ENCODE measurements around the gene UBE2L6.

UBE2L6 gene

GRCh38 chr11:57506522-57506921, 61.0 kb downstream of the UBE2L6 start:
- Mint-ChIP-seq H3K27ac (no peak overlapping the region), H3K4me3 (no peak overlapping the region), H3K36me3 (ENCODE audit: low read depth) (peaks cover 8% of the 10 kb centered on the region), H3K4me1 (no peaks in the 10 kb centered on the region), H3K9me3 (no peaks in the 10 kb centered on the region), H3K27me3 (no peaks in the 10 kb centered on the region)
- DNase-seq (no peak), ATAC-seq (no peak)

GRCh38 chr11:57504511-57504910, 63.0 kb downstream of the UBE2L6 start:
- DNase-seq (no peak), ATAC-seq (no peak)
- H3K27me3 Mint-ChIP-seq: no peaks in the 10 kb centered on the region
- no peak overlapping the region for H3K4me3 Mint-ChIP-seq
- no peak overlapping the region for H3K27ac Mint-ChIP-seq
- H3K36me3 Mint-ChIP-seq (ENCODE audit: low read depth): peaks cover 11% of the 10 kb centered on the region
- peaks cover 2% of the 10 kb centered on the region for H3K4me1 Mint-ChIP-seq
- no peaks in the 10 kb centered on the region for H3K9me3 Mint-ChIP-seq

GRCh38 chr11:57502870-57503269, 64.6 kb downstream of the UBE2L6 start:
- Mint-ChIP-seq H3K4me3 (no peak overlapping the region), H3K9me3 (no peaks in the 10 kb centered on the region), H3K27ac (no peak overlapping the region), H3K27me3 (no peaks in the 10 kb centered on the region), H3K4me1 (peaks cover 2% of the 10 kb centered on the region), H3K36me3 (ENCODE audit: low read depth) (peaks cover 15% of the 10 kb centered on the region)
- ATAC-seq (no peak), DNase-seq (no peak)

GRCh38 chr11:57502376-57502775, 65.1 kb downstream of the UBE2L6 start:
- DNase-seq (no peak), ATAC-seq (no peak)
- no peak overlapping the region for H3K4me3 Mint-ChIP-seq
- no peaks in the 10 kb centered on the region for H3K27me3 Mint-ChIP-seq
- no peak overlapping the region for H3K27ac Mint-ChIP-seq
- peaks cover 16% of the 10 kb centered on the region for H3K36me3 Mint-ChIP-seq (ENCODE audit: low read depth)
- no peaks in the 10 kb centered on the region for H3K9me3 Mint-ChIP-seq
- H3K4me1 Mint-ChIP-seq: peaks cover 2% of the 10 kb centered on the region

GRCh38 chr11:57501953-57502352, 65.5 kb downstream of the UBE2L6 start:
- no peak overlapping the region for H3K27ac Mint-ChIP-seq
- H3K4me1 Mint-ChIP-seq: peaks cover 2% of the 10 kb centered on the region
- H3K9me3 Mint-ChIP-seq: no peaks in the 10 kb centered on the region
- DNase-seq (no peak), ATAC-seq (no peak)
- no peak overlapping the region for H3K4me3 Mint-ChIP-seq
- no peaks in the 10 kb centered on the region for H3K27me3 Mint-ChIP-seq
- peaks cover 17% of the 10 kb centered on the region for H3K36me3 Mint-ChIP-seq (ENCODE audit: low read depth)
